ENCODE measurements around the gene FOXK1.

DNA sequence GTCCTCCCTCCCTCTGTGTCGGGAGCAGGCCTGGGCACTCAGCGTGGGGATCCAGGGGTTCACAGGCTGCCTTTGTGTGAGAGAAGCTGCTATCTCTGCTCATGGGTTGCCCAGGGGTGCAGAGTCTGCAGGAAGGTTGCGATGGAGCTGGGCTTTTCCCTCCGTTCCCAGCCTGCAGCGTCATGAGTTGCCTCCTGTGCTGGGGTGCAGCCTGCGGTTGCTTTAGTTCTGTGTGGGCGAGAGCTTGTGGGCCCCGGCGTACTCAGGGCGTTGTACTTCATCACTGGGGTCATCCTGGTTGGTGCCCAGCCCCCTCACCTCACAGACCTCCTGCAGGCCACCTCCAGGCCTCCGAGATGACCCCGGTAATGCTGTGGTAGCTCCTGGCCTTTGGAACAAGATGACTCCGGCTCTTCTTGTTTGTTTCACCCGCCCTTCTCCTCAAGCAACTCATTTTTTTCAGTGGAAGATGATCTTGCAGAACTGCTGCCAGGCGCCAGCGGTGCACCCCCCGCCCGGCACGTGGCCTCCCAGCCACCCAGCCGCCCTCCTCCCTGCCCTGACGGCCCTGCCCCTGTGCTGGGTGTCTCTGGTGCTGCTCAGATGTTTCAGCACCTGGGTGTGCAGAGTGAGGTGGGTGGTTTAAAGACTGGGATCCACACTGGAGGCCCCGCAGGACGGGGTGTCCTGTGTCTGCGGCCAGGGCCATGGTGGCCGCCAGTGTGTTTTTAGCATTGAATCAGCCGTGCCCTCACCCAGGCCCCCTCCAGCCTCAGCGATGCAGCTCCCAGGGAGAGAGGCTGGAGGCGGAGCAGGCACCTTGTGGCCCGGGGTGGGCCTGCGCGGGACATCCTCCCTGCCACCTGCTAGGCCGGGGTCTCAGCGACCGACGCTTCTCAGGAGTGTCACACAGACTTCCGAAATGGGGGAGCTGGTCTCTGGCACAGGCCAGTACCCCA lies 100.5 kb downstream of the FOXK1 start:
- TF ChIP-seq POLR2A (IDR thresholded peaks at IDR 0.05): no peak
- TF ChIP-seq, protein P1, sequence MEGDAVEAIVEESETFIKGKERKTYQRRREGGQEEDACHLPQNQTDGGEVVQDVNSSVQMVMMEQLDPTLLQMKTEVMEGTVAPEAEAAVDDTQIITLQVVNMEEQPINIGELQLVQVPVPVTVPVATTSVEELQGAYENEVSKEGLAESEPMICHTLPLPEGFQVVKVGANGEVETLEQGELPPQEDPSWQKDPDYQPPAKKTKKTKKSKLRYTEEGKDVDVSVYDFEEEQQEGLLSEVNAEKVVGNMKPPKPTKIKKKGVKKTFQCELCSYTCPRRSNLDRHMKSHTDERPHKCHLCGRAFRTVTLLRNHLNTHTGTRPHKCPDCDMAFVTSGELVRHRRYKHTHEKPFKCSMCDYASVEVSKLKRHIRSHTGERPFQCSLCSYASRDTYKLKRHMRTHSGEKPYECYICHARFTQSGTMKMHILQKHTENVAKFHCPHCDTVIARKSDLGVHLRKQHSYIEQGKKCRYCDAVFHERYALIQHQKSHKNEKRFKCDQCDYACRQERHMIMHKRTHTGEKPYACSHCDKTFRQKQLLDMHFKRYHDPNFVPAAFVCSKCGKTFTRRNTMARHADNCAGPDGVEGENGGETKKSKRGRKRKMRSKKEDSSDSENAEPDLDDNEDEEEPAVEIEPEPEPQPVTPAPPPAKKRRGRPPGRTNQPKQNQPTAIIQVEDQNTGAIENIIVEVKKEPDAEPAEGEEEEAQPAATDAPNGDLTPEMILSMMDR (IDR thresholded peaks at IDR 0.05): no peak

Data from transverse colon (tissue), 3 donors.